Activated T-cell treated with anti-CD3 and anti-CD28 coated beads, Interleukin-2, amount 50 U/mL, for 72 hours (primary cell): ENCODE results near the gene NPC2. TPM values are rescaled to one million over a fixed set of nuclear protein-coding genes. Genes with fewer than 3 reads are reported as not detected.
A peak's percentile ranks its signal among the peaks of the same experiment; 100 is the strongest.
"Not testable (repeated sequence)": the region's sequence is repeated elsewhere in the genome, so short reads cannot be mapped to it uniquely, and the experiment has no call there.

Source experiments
- ATAC-seq, 2 donors: fragments of 150-1000 bp; cut with Tn5 transposase; replicated peaks in 1 of 2; 2 replicates each; pipeline ENCODE4 v1.10.0; 2021; ENCODE audit warnings: moderate library complexity in 2 of 2, mild to moderate bottlenecking in 1 of 2
- DNase-seq, 2 donors: peaks; one replicate each; pipeline ENCODE4 v3.0.0; 2021 to 2022; ENCODE audit warnings: mixed read lengths in 1 of 2
- H3K27ac Mint-ChIP-seq: one replicate; pipeline ENCODE4 v1.8.0; 2022; ENCODE audit warnings: mild to moderate bottlenecking, moderate library complexity, mixed read lengths
- H3K27me3 Mint-ChIP-seq: one replicate; pipeline ENCODE4 v1.8.0; 2022; ENCODE audit warnings: low read depth, mixed read lengths
- H3K36me3 Mint-ChIP-seq, 2 donors: one replicate each; pipeline ENCODE4 v1.8.0; 2022; ENCODE audit warnings: mixed read lengths in 2 of 2, mild to moderate bottlenecking in 1 of 2; ENCODE audit not compliant: insufficient read depth in 2 of 2
- H3K4me1 Mint-ChIP-seq: one replicate; pipeline ENCODE4 v1.8.0; 2022; ENCODE audit warnings: low read depth, mixed read lengths
- H3K4me3 Mint-ChIP-seq, 2 donors: one replicate each; pipeline ENCODE4 v1.8.0; 2022; ENCODE audit warnings: mild to moderate bottlenecking in 2 of 2, mixed read lengths in 2 of 2, moderate library complexity in 2 of 2
- H3K9me3 Mint-ChIP-seq, 2 donors: one replicate each; pipeline ENCODE4 v1.8.0; 2022; ENCODE audit warnings: mixed read lengths in 2 of 2
- total RNA-seq, 2 donors: library from RNA; stranded (reverse); gene quantifications; one replicate each; pipeline ENCODE4 v1.2.3, GENCODE V29; 2022

Gene NPC2
- total RNA-seq, result 10 to 100 TPM; 27.1 to 35.4 TPM

- Mint-ChIP-seq H3K9me3 (no peaks in the 10 kb centered on the region), H3K36me3 (no peaks in the 10 kb centered on the region), H3K4me1 (peaks cover 24% of the 10 kb centered on the region), H3K27me3 (no peaks in the 10 kb centered on the region), H3K4me3 (no peak within 1 kb of the TSS), H3K27ac (peak within 1 kb of the TSS; percentile 36)
- ATAC-seq (peak; percentile 1 to 2), DNase-seq (no peak)
Measured at GRCh38 chr14:74492776-74493342, at the start of gene NPC2. TSS of gene NPC2 (minus strand) at chr14:74493305. CDS start at chr14:74493274, 31 bp downstream.

GRCh38 chr14:74542056-74542685 is 49.1 kb upstream of the NPC2 start:
- no peaks in the 10 kb centered on the region for H3K27me3 Mint-ChIP-seq
- no peak for DNase-seq
- no peaks in the 10 kb centered on the region for H3K9me3 Mint-ChIP-seq
- no peak overlapping the region for H3K4me3 Mint-ChIP-seq
- no peaks in the 10 kb centered on the region for H3K4me1 Mint-ChIP-seq
- no peaks in the 10 kb centered on the region for H3K36me3 Mint-ChIP-seq
- no peak for ATAC-seq
- no peak overlapping the region for H3K27ac Mint-ChIP-seq

GRCh38 chr14:74541225-74541624 is 48.1 kb upstream of the NPC2 start:
- Mint-ChIP-seq H3K9me3 (no peaks in the 10 kb centered on the region), H3K27me3 (no peaks in the 10 kb centered on the region), H3K4me3 (no peak overlapping the region), H3K36me3 (no peaks in the 10 kb centered on the region), H3K27ac (no peak overlapping the region), H3K4me1 (no peaks in the 10 kb centered on the region)
- DNase-seq, result no peak
- ATAC-seq, result no peak

DNA sequence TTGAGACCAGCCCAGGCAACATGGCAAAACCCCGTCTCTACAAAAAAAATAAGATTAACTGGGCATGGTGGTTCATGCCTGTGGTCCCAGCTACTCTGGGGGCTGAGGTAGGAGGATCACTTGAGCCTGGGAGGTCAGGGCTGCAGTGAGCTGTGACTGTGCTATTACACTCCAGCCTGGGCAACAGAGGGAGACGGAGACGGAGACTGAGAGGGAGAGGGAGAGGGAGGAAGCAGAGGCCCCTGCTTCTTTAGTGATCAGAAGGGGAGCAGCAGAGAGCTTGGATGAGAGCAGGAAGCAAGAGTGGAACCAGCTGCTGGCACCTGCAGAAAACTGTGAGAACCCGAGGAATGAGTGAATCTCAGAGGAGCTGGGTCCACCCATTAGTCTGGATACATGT is 46.4 kb upstream of the NPC2 start:
- H3K4me1 Mint-ChIP-seq, result no peaks in the 10 kb centered on the region
- H3K9me3 Mint-ChIP-seq, result no peaks in the 10 kb centered on the region
- ATAC-seq (no peak), DNase-seq (no peak)
- H3K36me3 Mint-ChIP-seq, result no peaks in the 10 kb centered on the region
- no peak overlapping the region for H3K27ac Mint-ChIP-seq
- H3K4me3 Mint-ChIP-seq, result no peak overlapping the region
- H3K27me3 Mint-ChIP-seq, result no peaks in the 10 kb centered on the region

- no peaks in the 10 kb centered on the region for H3K4me1 Mint-ChIP-seq
- H3K4me3 Mint-ChIP-seq, result no peak overlapping the region
- DNase-seq (no peak), ATAC-seq (no peak)
- no peaks in the 10 kb centered on the region for H3K36me3 Mint-ChIP-seq
- H3K9me3 Mint-ChIP-seq, result no peaks in the 10 kb centered on the region
- no peaks in the 10 kb centered on the region for H3K27me3 Mint-ChIP-seq
- H3K27ac Mint-ChIP-seq, result no peak overlapping the region
Measured at GRCh38 chr14:74538411-74539391, 45.6 kb upstream of the NPC2 start.

DNA sequence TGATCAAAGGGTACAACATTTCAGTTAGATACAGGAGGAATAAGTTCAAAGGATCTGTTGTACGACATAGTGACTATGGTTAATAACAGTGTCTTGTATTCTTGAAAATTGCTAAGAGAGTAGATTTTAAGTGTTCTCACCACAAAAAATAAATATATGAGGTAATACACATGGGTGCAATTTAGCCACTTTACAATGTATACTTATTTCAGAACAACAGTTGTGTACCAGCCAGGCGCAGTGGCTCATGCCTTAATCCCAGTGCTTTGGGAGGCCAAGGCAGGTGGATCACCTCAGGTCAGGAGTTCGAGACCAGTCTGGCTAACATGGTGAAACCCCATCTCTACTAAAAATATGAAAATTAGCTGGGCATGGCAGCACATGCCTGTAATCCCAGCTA is 43.2 kb upstream of the NPC2 start:
- H3K27ac Mint-ChIP-seq, H3K36me3 Mint-ChIP-seq, DNase-seq, H3K4me1 Mint-ChIP-seq, H3K27me3 Mint-ChIP-seq, ATAC-seq, H3K9me3 Mint-ChIP-seq, H3K4me3 Mint-ChIP-seq: not testable (repeated sequence)

- H3K27me3 Mint-ChIP-seq, result no peaks in the 10 kb centered on the region
- no peaks in the 10 kb centered on the region for H3K9me3 Mint-ChIP-seq
- no peak overlapping the region for H3K27ac Mint-ChIP-seq
- ATAC-seq, result no peak
- H3K4me1 Mint-ChIP-seq, result peaks cover 7% of the 10 kb centered on the region
- no peak for DNase-seq
- H3K36me3 Mint-ChIP-seq, result no peaks in the 10 kb centered on the region
- no peak overlapping the region for H3K4me3 Mint-ChIP-seq
Measured at GRCh38 chr14:74535756-74536325, 42.7 kb upstream of the NPC2 start.

DNA sequence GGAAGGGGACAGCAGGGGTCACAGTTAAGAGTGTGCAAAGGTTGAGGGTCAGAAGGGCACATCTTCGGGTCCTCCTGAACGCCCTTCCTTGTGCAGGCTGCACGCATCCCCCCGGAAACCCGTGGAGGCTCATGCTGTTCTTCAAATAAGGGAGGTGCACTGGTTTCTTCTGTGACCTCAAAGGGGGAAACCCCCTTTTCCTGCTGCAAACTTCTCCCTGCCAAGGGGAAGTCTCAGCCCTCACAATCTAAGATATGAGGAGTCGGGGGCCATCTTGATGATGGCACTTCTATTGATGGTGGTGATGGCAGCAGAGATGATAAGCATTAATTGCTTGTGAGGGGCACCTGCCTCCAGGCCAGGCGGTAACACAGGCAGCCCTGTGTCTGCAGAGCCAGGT is 40.5 kb upstream of the NPC2 start:
- H3K4me1 Mint-ChIP-seq, result peaks cover 7% of the 10 kb centered on the region
- no peaks in the 10 kb centered on the region for H3K27me3 Mint-ChIP-seq
- H3K36me3 Mint-ChIP-seq, result no peaks in the 10 kb centered on the region
- no peak overlapping the region for H3K27ac Mint-ChIP-seq
- no peak overlapping the region for H3K4me3 Mint-ChIP-seq
- ATAC-seq (no peak), DNase-seq (no peak)
- no peaks in the 10 kb centered on the region for H3K9me3 Mint-ChIP-seq

- Mint-ChIP-seq H3K36me3 (no peaks in the 10 kb centered on the region), H3K27me3 (no peaks in the 10 kb centered on the region), H3K4me3 (no peak overlapping the region), H3K9me3 (no peaks in the 10 kb centered on the region), H3K4me1 (peaks cover 7% of the 10 kb centered on the region), H3K27ac (no peak overlapping the region)
- DNase-seq (no peak), ATAC-seq (no peak)
Measured at GRCh38 chr14:74532246-74532645, 39.1 kb upstream of the NPC2 start.

- no peaks in the 10 kb centered on the region for H3K9me3 Mint-ChIP-seq
- ATAC-seq (peak; percentile 22 to 30), DNase-seq (no peak)
- no peak overlapping the region for H3K27ac Mint-ChIP-seq
- no peaks in the 10 kb centered on the region for H3K36me3 Mint-ChIP-seq
- peaks cover 7% of the 10 kb centered on the region for H3K4me1 Mint-ChIP-seq
- H3K4me3 Mint-ChIP-seq, result no peak overlapping the region
- H3K27me3 Mint-ChIP-seq, result no peaks in the 10 kb centered on the region
Measured at GRCh38 chr14:74531467-74531866, 38.4 kb upstream of the NPC2 start.

GRCh38 chr14:74531006-74531405 is 37.9 kb upstream of the NPC2 start:
- H3K4me1 Mint-ChIP-seq, result peaks cover 7% of the 10 kb centered on the region
- no peak for ATAC-seq
- no peak overlapping the region for H3K27ac Mint-ChIP-seq
- no peaks in the 10 kb centered on the region for H3K9me3 Mint-ChIP-seq
- no peak for DNase-seq
- no peaks in the 10 kb centered on the region for H3K36me3 Mint-ChIP-seq
- no peak overlapping the region for H3K4me3 Mint-ChIP-seq
- H3K27me3 Mint-ChIP-seq, result no peaks in the 10 kb centered on the region

DNA sequence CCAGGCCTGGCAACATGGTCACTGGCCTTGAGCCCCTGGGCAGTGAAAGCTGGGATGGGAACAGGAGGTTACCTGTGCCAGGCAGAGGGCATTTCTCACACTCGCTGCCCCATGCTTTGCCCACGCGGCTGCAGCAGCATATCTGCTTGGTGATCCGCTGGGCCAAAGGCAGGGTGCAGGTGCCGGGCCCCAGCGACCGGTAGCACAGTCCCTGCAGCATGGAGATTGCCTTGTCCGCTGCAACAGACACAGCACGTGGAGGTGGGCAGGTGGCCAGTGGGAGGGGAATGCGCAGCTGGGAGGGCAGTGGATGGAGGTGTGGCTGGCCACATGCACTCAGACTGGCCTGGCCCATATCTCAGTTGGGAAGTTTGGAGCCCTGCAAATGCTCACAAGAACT is 35.8 kb upstream of the NPC2 start:
- DNase-seq, result no peak
- Mint-ChIP-seq H3K4me1 (peaks cover 7% of the 10 kb centered on the region), H3K9me3 (no peaks in the 10 kb centered on the region), H3K4me3 (no peak overlapping the region), H3K27me3 (no peaks in the 10 kb centered on the region), H3K27ac (no peak overlapping the region), H3K36me3 (no peaks in the 10 kb centered on the region)
- no peak for ATAC-seq

- no peak overlapping the region for H3K27ac Mint-ChIP-seq
- ATAC-seq (no peak), DNase-seq (no peak)
- no peaks in the 10 kb centered on the region for H3K9me3 Mint-ChIP-seq
- H3K4me3 Mint-ChIP-seq, result no peak overlapping the region
- no peaks in the 10 kb centered on the region for H3K36me3 Mint-ChIP-seq
- no peaks in the 10 kb centered on the region for H3K27me3 Mint-ChIP-seq
- H3K4me1 Mint-ChIP-seq, result peaks cover 6% of the 10 kb centered on the region
Measured at GRCh38 chr14:74528406-74528805, 35.3 kb upstream of the NPC2 start.
